B cell (primary cell): Measurements from ENCODE around the gene PARK7. TPM values are rescaled to one million over a fixed set of nuclear protein-coding genes. Genes with fewer than 3 reads are reported as not detected.

Experiments used
- ATAC-seq: fragments of 200-7000 bp; cut with Tn5 transposase; one replicate; pipeline ENCODE4 v1.10.0; 2021; ENCODE audit warnings: low read depth, mild to moderate bottlenecking, moderate number of reproducible peaks, moderate library complexity
- CTCF ChIA-PET: fragments of 350-600 bp; sonication (Branson Sonifier 250); formaldehyde crosslinking; loops from one replicate; lab custom pipeline; 2021; ENCODE audit warnings: antibody characterized with exemption, inconsistent platforms; lab: Charles Lee
- POLR2A ChIA-PET: fragments of 350-600 bp; sonication (Branson Sonifier 250); formaldehyde crosslinking; loops from one replicate; lab custom pipeline; 2021; ENCODE audit warnings: antibody characterized with exemption; lab: Charles Lee
- DNase-seq: peaks from one replicate; pipeline ENCODE4 v3.0.0; 2013
- H2AFZ ChIP-seq: 2 replicates; pipeline ENCODE4 v1.6.1; 2012; ENCODE audit warnings: mild to moderate bottlenecking, low read depth, low read length; ENCODE audit not compliant: insufficient read depth, poor library complexity, severe bottlenecking
- H3K27ac ChIP-seq, 2 donors: 1 replicate in 1 of 2; 2 replicates in 1 of 2; pipeline ENCODE4 v1.5.1; 2012 to 2013; ENCODE audit warnings: low read length in 2 of 2, mild to moderate bottlenecking in 2 of 2, moderate library complexity in 1 of 2
- H3K27me3 ChIP-seq, 4 experiments: fragments of 200-600 bp in 1 of 4; sonication (generic) in 1 of 4; replicated peaks in 1 of 4; 1 replicate in 2 of 4; 2 replicates in 2 of 4; pipeline versions ENCODE4 v1.6.1 to v1.7.0; 2013 to 2016; ENCODE audit warnings: low read length in 3 of 4, mild to moderate bottlenecking in 2 of 4, mixed read lengths in 1 of 4, moderate library complexity in 1 of 4; ENCODE audit not compliant: insufficient read depth in 4 of 4, control insufficient read depth in 3 of 4; ENCODE audit errors: control extremely low read depth in 1 of 4
- H3K36me3 ChIP-seq, 2 experiments: replicated peaks in 1 of 2; 1 replicate in 1 of 2; 2 replicates in 1 of 2; pipeline versions ENCODE4 v1.6.1 to v1.7.1; 2013; ENCODE audit warnings: low read length in 1 of 2; ENCODE audit not compliant: insufficient read depth in 2 of 2, control insufficient read depth in 1 of 2; ENCODE audit errors: control extremely low read depth in 1 of 2, extremely low read depth in 1 of 2
- H3K4me1 ChIP-seq, 2 donors: fragments of 200-600 bp in 1 of 2; sonication (generic) in 1 of 2; 1 replicate in 1 of 2; 2 replicates in 1 of 2; pipeline versions ENCODE4 v1.5.1 to v1.6.1; 2013 to 2017; ENCODE audit warnings: low read length in 2 of 2; ENCODE audit not compliant: control insufficient read depth in 2 of 2, insufficient read depth in 2 of 2
- H3K4me2 ChIP-seq: replicated peaks from 2 replicates; pipeline ENCODE3; 2012; ENCODE audit warnings: mild to moderate bottlenecking, low read depth, low read length; ENCODE audit not compliant: poor library complexity, severe bottlenecking
- H3K4me3 ChIP-seq, 5 experiments: fragments of 200-600 bp in 1 of 5; sonication (generic) in 1 of 5; 1 replicate in 3 of 5; 2 replicates in 2 of 5; pipeline versions ENCODE4 v1.5.1 to v1.7.0; 2011 to 2016; ENCODE audit warnings: low read length in 4 of 5, mild to moderate bottlenecking in 4 of 5, low read depth in 2 of 5, control low read depth in 1 of 5, moderate library complexity in 1 of 5; ENCODE audit not compliant: insufficient read depth in 1 of 5; ENCODE audit errors: control extremely low read depth in 1 of 5, extremely low read depth in 1 of 5
- H3K79me2 ChIP-seq: fragments of 200-600 bp; sonication (generic); one replicate; pipeline ENCODE4 v1.6.0; 2016; ENCODE audit warnings: low read length; ENCODE audit not compliant: control insufficient read depth, insufficient read depth
- H3K9ac ChIP-seq: fragments of 200-600 bp; sonication (generic); 2 replicates; pipeline ENCODE4 v1.6.1; 2017; ENCODE audit warnings: mild to moderate bottlenecking, low read length, moderate library complexity
- H3K9me3 ChIP-seq, 3 donors: one replicate each; pipeline versions ENCODE4 v1.6.1 to v1.7.1; 2013; ENCODE audit warnings: low read length in 2 of 3; ENCODE audit not compliant: control insufficient read depth in 2 of 3, insufficient read depth in 1 of 3; ENCODE audit errors: control extremely low read depth in 1 of 3
- H4K20me1 ChIP-seq: 2 replicates; pipeline ENCODE4 v1.6.0; 2012; ENCODE audit warnings: mild to moderate bottlenecking, low read length; ENCODE audit not compliant: insufficient read depth, control insufficient read depth, poor library complexity, severe bottlenecking
- H3K27ac Mint-ChIP-seq: one replicate; pipeline ENCODE4 v1.8.0; 2021; ENCODE audit warnings: mixed read lengths
- H3K27me3 Mint-ChIP-seq: one replicate; pipeline ENCODE4 v1.8.0; 2021; ENCODE audit warnings: mixed read lengths
- H3K4me1 Mint-ChIP-seq: one replicate; pipeline ENCODE4 v1.8.0; 2021; ENCODE audit warnings: mixed read lengths
- H3K4me3 Mint-ChIP-seq: one replicate; pipeline ENCODE4 v1.8.0; 2021; ENCODE audit warnings: mixed read lengths
- H3K9me3 Mint-ChIP-seq: one replicate; pipeline ENCODE4 v1.8.0; 2022; ENCODE audit warnings: mixed read lengths; ENCODE audit not compliant: insufficient read depth
- EZH2 ChIP-seq: IDR thresholded peaks from 2 replicates; pipeline ENCODE4 v1.6.1; 2012; ENCODE audit warnings: borderline replicate concordance, low read depth, mild to moderate bottlenecking, moderate library complexity, low read length; ENCODE audit not compliant: insufficient read depth, poor library complexity, severe bottlenecking
- WGBS: methylation state at CpG from one replicate; pipeline ENCODE4 v1.1.5; 2013; ENCODE audit warnings: missing lambda C conversion rate; ENCODE audit not compliant: insufficient coverage; 5-methylcytosine and 5-hydroxymethylcytosine counted together
- intact Hi-C: fragments of 100-400 bp; cut with micrococcal nuclease; formaldehyde crosslinking; loops from one replicate; pipeline ENCODE4 v1.10.0; 2022
- polyA plus RNA-seq: library from polyadenylated mRNA; depleted of rRNA; stranded (reverse); fragments of >200 nt; gene quantifications from 2 replicates; pipeline ENCODE4 v1.2.3, GENCODE V29; 2012
- total RNA-seq, 2 donors: library from RNA; stranded (reverse); fragments of 120-200 nt in 1 of 2; gene quantifications; 1 replicate in 1 of 2; 2 replicates in 1 of 2; pipeline versions ENCODE4 v1.2.3 to v1.2.4, GENCODE V29; 2013 to 2022
- TF ChIP-seq, protein P1 (sequence below): fragments of 200-600 bp; IDR thresholded peaks from one replicate; pipeline ENCODE4 v1.8.0; 2022; ENCODE audit warnings: antibody characterized with exemption, mild to moderate bottlenecking

PARK7 gene
- total and polyA plus RNA-seq, 2 donors (not counting 1 experiment from before 2014, with no cell fraction given): 63.9 to 118 TPM

DNA sequence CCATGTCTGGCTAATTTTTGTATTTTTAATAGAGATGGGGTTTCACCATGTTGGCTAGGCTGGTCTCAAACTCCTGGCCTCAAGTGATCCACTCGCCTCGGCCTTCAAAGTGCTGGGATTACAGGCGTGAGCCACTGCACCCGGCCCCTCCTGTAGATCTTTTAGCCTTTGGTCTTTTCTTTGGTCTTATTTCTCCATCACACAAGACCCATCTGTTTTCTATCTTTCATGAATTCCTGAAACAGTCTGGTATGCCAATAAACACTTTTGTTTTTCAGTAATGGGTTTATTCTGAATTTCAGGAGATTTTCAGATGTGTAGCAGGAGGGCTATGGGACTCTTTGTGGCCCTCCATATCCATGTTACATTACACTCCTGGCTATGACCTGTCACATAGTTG is 41.4 kb downstream of the PARK7 start:
- ChIA-PET CTCF (interaction anchor here (1.1 kb wide), 1 partner anchor 11 kb away, joined by 3 read pairs; no protein-coding TSS in a partner anchor), POLR2A (no interaction called here)
- Histone ChIP-seq H3K9ac (no peak overlapping the region), H2AFZ (no peak overlapping the region), H3K4me2 (no peak overlapping the region), H3K4me3 (no peak overlapping the region), H3K36me3 (peaks cover 0 to 3% of the 10 kb centered on the region in 2 experiments), H4K20me1 (no peaks in the 10 kb centered on the region), H3K9me3 (no peaks in the 10 kb centered on the region), H3K27ac (no peak overlapping the region), H3K4me1 (no peaks in the 10 kb centered on the region), H3K27me3 (no peaks in the 10 kb centered on the region), H3K79me2 (no peaks in the 10 kb centered on the region)
- TF ChIP-seq, protein P1, sequence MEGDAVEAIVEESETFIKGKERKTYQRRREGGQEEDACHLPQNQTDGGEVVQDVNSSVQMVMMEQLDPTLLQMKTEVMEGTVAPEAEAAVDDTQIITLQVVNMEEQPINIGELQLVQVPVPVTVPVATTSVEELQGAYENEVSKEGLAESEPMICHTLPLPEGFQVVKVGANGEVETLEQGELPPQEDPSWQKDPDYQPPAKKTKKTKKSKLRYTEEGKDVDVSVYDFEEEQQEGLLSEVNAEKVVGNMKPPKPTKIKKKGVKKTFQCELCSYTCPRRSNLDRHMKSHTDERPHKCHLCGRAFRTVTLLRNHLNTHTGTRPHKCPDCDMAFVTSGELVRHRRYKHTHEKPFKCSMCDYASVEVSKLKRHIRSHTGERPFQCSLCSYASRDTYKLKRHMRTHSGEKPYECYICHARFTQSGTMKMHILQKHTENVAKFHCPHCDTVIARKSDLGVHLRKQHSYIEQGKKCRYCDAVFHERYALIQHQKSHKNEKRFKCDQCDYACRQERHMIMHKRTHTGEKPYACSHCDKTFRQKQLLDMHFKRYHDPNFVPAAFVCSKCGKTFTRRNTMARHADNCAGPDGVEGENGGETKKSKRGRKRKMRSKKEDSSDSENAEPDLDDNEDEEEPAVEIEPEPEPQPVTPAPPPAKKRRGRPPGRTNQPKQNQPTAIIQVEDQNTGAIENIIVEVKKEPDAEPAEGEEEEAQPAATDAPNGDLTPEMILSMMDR: no peak
- no peak for TF ChIP-seq EZH2
- no peak overlapping the region for H3K4me3 Mint-ChIP-seq
- 98% methylated on average over 4 of the region's 4 CpGs for WGBS
- no peak overlapping the region for H3K27ac Mint-ChIP-seq
- no peaks in the 10 kb centered on the region for H3K4me1 Mint-ChIP-seq
- H3K9me3 Mint-ChIP-seq: no peaks in the 10 kb centered on the region
- DNase-seq: no peak
- ATAC-seq: no peak
- intact Hi-C loops: no loop called here
- no peaks in the 10 kb centered on the region for H3K27me3 Mint-ChIP-seq

DNA sequence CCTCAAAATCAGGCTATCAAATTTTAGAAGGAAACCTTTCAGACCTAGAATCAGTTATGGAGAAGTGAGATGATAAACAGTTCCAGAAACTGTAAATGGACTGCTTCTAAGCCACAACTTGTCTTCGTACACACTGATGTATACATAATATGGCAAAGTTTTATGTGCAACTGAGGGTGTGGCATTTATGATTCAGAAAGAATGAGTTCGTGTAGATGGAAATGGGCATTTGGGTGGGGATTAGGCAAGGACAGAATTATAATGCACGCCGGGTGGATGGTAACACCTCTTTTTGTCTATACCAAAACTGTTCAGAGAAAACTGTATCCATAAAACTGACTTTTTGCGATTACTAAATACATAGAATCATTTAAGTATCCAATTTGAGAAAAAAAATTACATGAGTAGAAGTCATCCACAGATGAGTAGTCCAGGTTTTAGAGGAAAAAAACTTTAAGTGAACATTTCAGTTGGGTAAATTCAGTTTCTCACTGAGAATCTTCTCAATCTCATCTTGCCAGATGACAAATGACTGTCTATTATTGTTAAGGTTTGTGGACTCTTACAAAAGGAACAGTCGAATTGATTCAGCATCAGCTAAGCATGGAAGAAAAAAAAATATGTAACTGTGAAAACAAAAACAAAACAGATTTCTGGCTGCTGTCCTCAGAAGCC is 42.1 kb downstream of the PARK7 start:
- H3K4me3 ChIP-seq: no peak overlapping the region
- H3K27ac ChIP-seq: no peak overlapping the region
- no peak overlapping the region for H2AFZ ChIP-seq
- Mint-ChIP-seq H3K9me3 (no peaks in the 10 kb centered on the region), H3K4me3 (no peak overlapping the region), H3K27me3 (no peaks in the 10 kb centered on the region), H3K27ac (no peak overlapping the region), H3K4me1 (no peaks in the 10 kb centered on the region)
- H3K4me2 ChIP-seq: no peak overlapping the region
- no peaks in the 10 kb centered on the region for H3K27me3 ChIP-seq
- ATAC-seq (no peak), DNase-seq (no peak)
- CTCF ChIA-PET: no interaction called here
- TF ChIP-seq EZH2: no peak
- TF ChIP-seq, protein P1: no peak
- no peak overlapping the region for H3K9ac ChIP-seq
- no peaks in the 10 kb centered on the region for H3K9me3 ChIP-seq
- POLR2A ChIA-PET: no interaction called here
- WGBS: 95% methylated on average over 4 of the region's 6 CpGs
- no peaks in the 10 kb centered on the region for H3K4me1 ChIP-seq
- H3K36me3 ChIP-seq: peaks cover 0 to 3% of the 10 kb centered on the region in 2 experiments
- no peaks in the 10 kb centered on the region for H3K79me2 ChIP-seq
- intact Hi-C loops: no loop called here
- H4K20me1 ChIP-seq: no peaks in the 10 kb centered on the region
